Breast epithelium (tissue), 4 donors: ENCODE results near the gene DDX42. TPM values are rescaled to one million over a fixed set of nuclear protein-coding genes. Genes with fewer than 3 reads are reported as not detected.

ENCODE experiments used
- DNase-seq, 2 donors: peaks; one replicate each; pipeline ENCODE4 v3.0.0-alpha.2; 2019; ENCODE audit warnings: low spot score in 2 of 2
- H3K27ac ChIP-seq, 2 donors: fragments of 200-600 bp; sonication (generic) in 1 of 2; one replicate each; pipeline ENCODE4 v1.5.1; 2016 to 2019; ENCODE audit warnings: mild to moderate bottlenecking in 1 of 2
- H3K27me3 ChIP-seq, 2 donors: fragments of 200-600 bp; sonication (generic) in 1 of 2; one replicate each; pipeline versions ENCODE4 v1.5.1 to v1.6.0; 2017 to 2019; ENCODE audit warnings: control low read depth in 1 of 2, mild to moderate bottlenecking in 1 of 2
- H3K36me3 ChIP-seq: fragments of 200-600 bp; one replicate; pipeline ENCODE4 v1.5.1; 2019
- H3K4me1 ChIP-seq, 2 donors: fragments of 200-600 bp; sonication (generic); one replicate each; pipeline ENCODE4 v1.5.1; 2016 to 2019; ENCODE audit warnings: control low read depth in 1 of 2
- H3K4me3 ChIP-seq, 3 donors: fragments of 200-600 bp; sonication (generic); 1 replicate in 2 of 3; 2 replicates in 1 of 3; pipeline ENCODE4 v1.5.1; 2016 to 2019; ENCODE audit warnings: mild to moderate bottlenecking in 3 of 3, moderate library complexity in 2 of 3
- H3K9me3 ChIP-seq, 2 donors: fragments of 200-600 bp; sonication (generic) in 1 of 2; one replicate each; pipeline ENCODE4 v1.5.1; 2016 to 2019; ENCODE audit warnings: control low read depth in 1 of 2
- POLR2A ChIP-seq: fragments of 450-650 bp; IDR thresholded peaks from one replicate; pipeline ENCODE4 v1.6.1; 2016; ENCODE audit warnings: antibody characterized with exemption, mild to moderate bottlenecking, moderate library complexity
- POLR2AphosphoS5 ChIP-seq, 3 donors: sonication (generic); formaldehyde crosslinking; IDR thresholded peaks; one replicate each; pipeline ENCODE4 v1.6.1; 2017; ENCODE audit warnings: antibody characterized with exemption in 3 of 3
- intact Hi-C: fragments of 100-400 bp; cut with DNase I; formaldehyde crosslinking; loops from one replicate; pipeline ENCODE4 v1.15.1; 2023; ENCODE audit warnings: low total_unique reads
- total RNA-seq, 3 donors: library from RNA; depleted of rRNA; stranded (reverse); fragments of >200 nt; gene quantifications; one replicate each; pipeline ENCODE4 v1.1.0, GENCODE V29; 2016
- TF ChIP-seq, protein P1 (sequence below), 3 donors: fragments of 450-650 bp; IDR thresholded peaks; one replicate each; pipeline ENCODE4 v1.5.1; 2016 to 2017; ENCODE audit warnings: antibody characterized with exemption in 3 of 3, mild to moderate bottlenecking in 3 of 3, moderate library complexity in 3 of 3

Gene DDX42
- total RNA-seq, 3 donors from 2014 or later = 131 to 139 (median 139) TPM

GRCh38 chr17:63768433-63768832, 5.5 kb upstream of the DDX42 start:
- Histone ChIP-seq H3K4me3 (no peak overlapping the region), H3K27ac (no peak overlapping the region), H3K9me3 (no peaks in the 10 kb centered on the region), H3K4me1 (no peaks in the 10 kb centered on the region), H3K27me3 (no peaks in the 10 kb centered on the region), H3K36me3 (no peaks in the 10 kb centered on the region)
- intact Hi-C loops = no loop called here
- TF ChIP-seq POLR2A (no peak), POLR2AphosphoS5 (IDR thresholded peaks at IDR 0.05) (no peak)
- TF ChIP-seq, protein P1, sequence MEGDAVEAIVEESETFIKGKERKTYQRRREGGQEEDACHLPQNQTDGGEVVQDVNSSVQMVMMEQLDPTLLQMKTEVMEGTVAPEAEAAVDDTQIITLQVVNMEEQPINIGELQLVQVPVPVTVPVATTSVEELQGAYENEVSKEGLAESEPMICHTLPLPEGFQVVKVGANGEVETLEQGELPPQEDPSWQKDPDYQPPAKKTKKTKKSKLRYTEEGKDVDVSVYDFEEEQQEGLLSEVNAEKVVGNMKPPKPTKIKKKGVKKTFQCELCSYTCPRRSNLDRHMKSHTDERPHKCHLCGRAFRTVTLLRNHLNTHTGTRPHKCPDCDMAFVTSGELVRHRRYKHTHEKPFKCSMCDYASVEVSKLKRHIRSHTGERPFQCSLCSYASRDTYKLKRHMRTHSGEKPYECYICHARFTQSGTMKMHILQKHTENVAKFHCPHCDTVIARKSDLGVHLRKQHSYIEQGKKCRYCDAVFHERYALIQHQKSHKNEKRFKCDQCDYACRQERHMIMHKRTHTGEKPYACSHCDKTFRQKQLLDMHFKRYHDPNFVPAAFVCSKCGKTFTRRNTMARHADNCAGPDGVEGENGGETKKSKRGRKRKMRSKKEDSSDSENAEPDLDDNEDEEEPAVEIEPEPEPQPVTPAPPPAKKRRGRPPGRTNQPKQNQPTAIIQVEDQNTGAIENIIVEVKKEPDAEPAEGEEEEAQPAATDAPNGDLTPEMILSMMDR (IDR thresholded peaks at IDR 0.05) = no peak
- no peak for DNase-seq

GRCh38 chr17:63772801-63773271, 1.1 kb upstream of the DDX42 start:
- Histone ChIP-seq H3K4me3 (peak overlapping the region; percentile 73 to 99 (median 84)), H3K27me3 (no peaks in the 10 kb centered on the region), H3K27ac (peak overlapping the region; percentile 95 to 98), H3K36me3 (no peaks in the 10 kb centered on the region), H3K4me1 (peaks cover 8 to 9% of the 10 kb centered on the region in 2 donors), H3K9me3 (no peaks in the 10 kb centered on the region)
- intact Hi-C loops = loop anchor here (1.0 kb wide), 1 partner anchor 72 kb away; no protein-coding TSS in a partner anchor
- TF ChIP-seq, protein P1 (IDR thresholded peaks at IDR 0.05) = no peak
- no peak for TF ChIP-seq POLR2A
- TF ChIP-seq POLR2AphosphoS5 (IDR thresholded peaks at IDR 0.05) = no peak
- DNase-seq = no peak

DNA sequence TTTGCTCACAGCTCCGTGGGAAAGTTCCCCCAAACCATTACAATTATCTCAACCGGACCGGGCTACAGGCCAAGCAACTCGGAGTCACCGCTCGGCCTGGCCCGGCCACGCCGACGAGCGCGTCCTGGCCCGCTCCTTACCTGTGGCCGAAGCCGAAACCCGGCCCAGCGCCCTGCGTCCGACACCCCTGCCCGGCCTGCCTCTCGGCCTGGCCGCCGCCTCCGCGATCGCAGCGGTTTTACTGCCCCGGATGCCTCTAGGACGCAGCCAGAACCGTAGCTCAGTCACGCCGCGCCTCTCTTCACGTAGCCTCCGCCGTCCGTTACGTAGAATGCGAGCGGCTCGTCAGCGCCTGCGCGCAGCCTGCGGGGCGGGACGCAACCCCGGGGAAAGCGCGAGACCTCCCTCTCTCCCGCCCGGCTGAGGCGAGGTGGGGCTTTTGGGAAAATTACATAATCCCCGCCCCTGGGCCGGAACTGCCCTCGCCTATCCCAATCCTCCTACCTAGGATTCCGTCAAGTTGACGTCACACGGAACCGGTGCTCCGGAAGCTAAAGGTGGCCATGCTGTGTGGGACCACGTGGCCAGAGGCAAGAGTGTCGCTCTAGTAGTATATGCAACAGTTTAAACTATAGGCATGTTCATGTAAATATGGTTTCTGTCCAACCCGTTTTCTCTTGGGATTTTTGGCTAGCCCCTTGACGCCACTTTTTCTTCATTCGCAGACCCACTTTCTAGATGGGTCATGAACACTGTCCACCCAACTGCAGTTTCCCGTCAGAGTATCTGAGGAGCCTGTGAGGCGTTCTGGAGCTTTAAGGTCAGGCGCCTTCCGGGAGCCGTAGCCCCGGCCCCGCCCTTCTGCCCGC, 464 bp upstream of the DDX42 start, which contains the start of gene CCDC47:
Gene CCDC47 (minus strand): TSS at position 326 of the 869 bp plus-strand sequence. CDS start 7,422 bp downstream, outside the sequence.
- peak; percentile 98 to 99 for DNase-seq
- Histone ChIP-seq H3K27me3 (no peaks in the 10 kb centered on the region), H3K4me1 (peaks cover 8 to 9% of the 10 kb centered on the region in 2 donors), H3K9me3 (no peaks in the 10 kb centered on the region), H3K36me3 (no peaks in the 10 kb centered on the region), H3K27ac (peak within 1 kb of the TSS; percentile 95 to 98), H3K4me3 (peak within 1 kb of the TSS; percentile 73 to 99 (median 84))
- intact Hi-C loops = loop anchor here (1.0 kb wide), 1 partner anchor 72 kb away; no protein-coding TSS in a partner anchor
- TF ChIP-seq POLR2AphosphoS5 (IDR thresholded peaks at IDR 0.05) (peak; percentile 85 to 97 (median 95)), POLR2A (peak; percentile 93)
- TF ChIP-seq, protein P1 (IDR thresholded peaks at IDR 0.05) = no peak

GRCh38 chr17:63774969-63775265, 947 bp downstream of the DDX42 start:
- Histone ChIP-seq H3K4me1 (peaks cover 8 to 14% of the 10 kb centered on the region in 2 donors), H3K4me3 (peak overlapping the region; percentile 73 to 99 (median 84)), H3K36me3 (no peaks in the 10 kb centered on the region), H3K27ac (peak overlapping the region; percentile 95 to 98), H3K27me3 (no peaks in the 10 kb centered on the region), H3K9me3 (no peaks in the 10 kb centered on the region)
- TF ChIP-seq, protein P1 (IDR thresholded peaks at IDR 0.05) = no peak
- TF ChIP-seq POLR2A = no peak
- TF ChIP-seq POLR2AphosphoS5 (IDR thresholded peaks at IDR 0.05) = no peak
- no peak for DNase-seq
- intact Hi-C loops = no loop called here

- intact Hi-C loops = no loop called here
- Histone ChIP-seq H3K27ac (peak overlapping the region; percentile 95 to 98), H3K27me3 (no peaks in the 10 kb centered on the region), H3K36me3 (no peaks in the 10 kb centered on the region), H3K4me3 (peak overlapping the region; percentile 73 to 99 (median 84)), H3K4me1 (peaks cover 8 to 14% of the 10 kb centered on the region in 2 donors), H3K9me3 (no peaks in the 10 kb centered on the region)
- TF ChIP-seq, protein P1 (IDR thresholded peaks at IDR 0.05) = no peak
- TF ChIP-seq POLR2A (no peak), POLR2AphosphoS5 (IDR thresholded peaks at IDR 0.05) (no peak)
- no peak for DNase-seq
These were observed 1.4 kb downstream of the DDX42 start for GRCh38 chr17:63775420-63775819.
